Measurements from ENCODE around the gene PREP. TPM values are rescaled to one million over a fixed set of nuclear protein-coding genes. Genes with fewer than 3 reads are reported as not detected.

The PREP gene
- total RNA-seq, 120 experiments from 2014 or later: 17.2 to 55.8 (median 38.5) TPM

Other genes starting within 250 kb of the PREP start
- gene POPDC3, start 223.1 kb downstream of the PREP start, total RNA-seq: 10 to 100 TPM in 119 of 120 experiments, 1 to 10 TPM in 1; 8.8 to 27.8 (median 19.1) TPM